Measurements from ENCODE around the gene UBE2G1. TPM values are rescaled to one million over a fixed set of nuclear protein-coding genes. Genes with fewer than 3 reads are reported as not detected.

Gene UBE2G1
- total and polyA plus RNA-seq, 7 donors = 54.6 to 239 (median 152) TPM

GRCh38 chr17:4314618-4315017 lies 51.9 kb downstream of the UBE2G1 start:
- 55 to 59% (median 56%) methylated on average over 1 of the region's 1 CpG for WGBS, 3 donors
- Histone ChIP-seq H3K27ac (peak overlapping the region; percentile 70), H3K36me3 (ENCODE audit: insufficient read depth in 1 of 2, low read depth in 1 of 2) (peaks cover 0 to 5% of the 10 kb centered on the region in 2 donors), H3K4me1 (peaks cover 72% of the 10 kb centered on the region), H3K4me3 (no peak overlapping the region), H3K27me3 (ENCODE audit: insufficient read depth in 3 of 3, low read length in 2 of 3) (no peaks in the 10 kb centered on the region), H3K9me3 (no peaks in the 10 kb centered on the region)
- DNase-seq (no peak), ATAC-seq (no peak)
- TF ChIP-seq CTCF (IDR thresholded peaks at IDR 0.05) = no peak
- intact Hi-C loops (cut with DNase I) = loop anchor here (5.0 kb wide), 2 partner anchors 38 to 48 kb away; no protein-coding TSS in a partner anchor

- intact Hi-C loops (cut with DNase I) = no loop called here
- H3K4me1 ChIP-seq = peaks cover 72% of the 10 kb centered on the region
These were observed 52.3 kb downstream of the UBE2G1 start for GRCh38 chr17:4314179-4314578.

GRCh38 chr17:4313221-4314114 lies 53.0 kb downstream of the UBE2G1 start:
- intact Hi-C loops (cut with DNase I) = no loop called here
- ATAC-seq = peak in 3 of 4 donors; percentile 24 to 48 (median 26)
- no peaks in the 10 kb centered on the region for H3K36me3 ChIP-seq (ENCODE audit: insufficient read depth in 1 of 2, low read depth in 1 of 2)
- WGBS, 3 donors = 31 to 47% (median 32%) methylated on average over 7 of the region's 7 CpGs
- TF ChIP-seq CTCF (IDR thresholded peaks at IDR 0.05) = no peak
- no peaks in the 10 kb centered on the region for H3K9me3 ChIP-seq
- peak overlapping the region; percentile 70 for H3K27ac ChIP-seq
- no peaks in the 10 kb centered on the region for H3K27me3 ChIP-seq (ENCODE audit: insufficient read depth in 3 of 3, low read length in 2 of 3)
- peak overlapping the region; percentile 28 for H3K4me3 ChIP-seq
- no peak for DNase-seq
- H3K4me1 ChIP-seq = peaks cover 73% of the 10 kb centered on the region

More at GRCh38 chr17:4314179-4314578, 52.3 kb downstream of the UBE2G1 start:
- ATAC-seq (no peak), DNase-seq (no peak)
- Histone ChIP-seq H3K27ac (peak overlapping the region; percentile 70), H3K9me3 (no peaks in the 10 kb centered on the region), H3K36me3 (ENCODE audit: insufficient read depth in 1 of 2, low read depth in 1 of 2) (peaks cover 0 to 1% of the 10 kb centered on the region in 2 donors), H3K27me3 (ENCODE audit: insufficient read depth in 3 of 3, low read length in 2 of 3) (no peaks in the 10 kb centered on the region), H3K4me3 (peak overlapping the region; percentile 28)
- no peak for TF ChIP-seq CTCF (IDR thresholded peaks at IDR 0.05)
- WGBS, 3 donors = 33 to 72% (median 58%) methylated on average over 3 of the region's 3 CpGs

GRCh38 chr17:4310354-4311060 lies 56.0 kb downstream of the UBE2G1 start:
- Histone ChIP-seq H3K36me3 (ENCODE audit: insufficient read depth in 1 of 2, low read depth in 1 of 2) (peaks cover 0 to 18% of the 10 kb centered on the region in 2 donors), H3K4me1 (peaks cover 58% of the 10 kb centered on the region), H3K27ac (peak overlapping the region; percentile 46), H3K9me3 (no peaks in the 10 kb centered on the region), H3K27me3 (ENCODE audit: insufficient read depth in 3 of 3, low read length in 2 of 3) (no peaks in the 10 kb centered on the region), H3K4me3 (peak overlapping the region; percentile 6)
- no peak for ATAC-seq
- no peak for TF ChIP-seq CTCF (IDR thresholded peaks at IDR 0.05)
- DNase-seq = no peak
- WGBS, 3 donors = 48 to 52% (median 51%) methylated on average over 6 of the region's 6 CpGs
- intact Hi-C loops (cut with DNase I) = no loop called here

Data from psoas muscle (tissue), 8 donors.